IPS-NIHi7 (cell line): Measurements from ENCODE around the gene FUCA2.

Experiments
- DNase-seq: peaks from one replicate; pipeline ENCODE4 v3.0.0; 2012; ENCODE audit warnings: mixed read lengths; ENCODE audit errors: extremely low spot score

Gene FUCA2, protein sequence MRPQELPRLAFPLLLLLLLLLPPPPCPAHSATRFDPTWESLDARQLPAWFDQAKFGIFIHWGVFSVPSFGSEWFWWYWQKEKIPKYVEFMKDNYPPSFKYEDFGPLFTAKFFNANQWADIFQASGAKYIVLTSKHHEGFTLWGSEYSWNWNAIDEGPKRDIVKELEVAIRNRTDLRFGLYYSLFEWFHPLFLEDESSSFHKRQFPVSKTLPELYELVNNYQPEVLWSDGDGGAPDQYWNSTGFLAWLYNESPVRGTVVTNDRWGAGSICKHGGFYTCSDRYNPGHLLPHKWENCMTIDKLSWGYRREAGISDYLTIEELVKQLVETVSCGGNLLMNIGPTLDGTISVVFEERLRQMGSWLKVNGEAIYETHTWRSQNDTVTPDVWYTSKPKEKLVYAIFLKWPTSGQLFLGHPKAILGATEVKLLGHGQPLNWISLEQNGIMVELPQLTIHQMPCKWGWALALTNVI

DNA sequence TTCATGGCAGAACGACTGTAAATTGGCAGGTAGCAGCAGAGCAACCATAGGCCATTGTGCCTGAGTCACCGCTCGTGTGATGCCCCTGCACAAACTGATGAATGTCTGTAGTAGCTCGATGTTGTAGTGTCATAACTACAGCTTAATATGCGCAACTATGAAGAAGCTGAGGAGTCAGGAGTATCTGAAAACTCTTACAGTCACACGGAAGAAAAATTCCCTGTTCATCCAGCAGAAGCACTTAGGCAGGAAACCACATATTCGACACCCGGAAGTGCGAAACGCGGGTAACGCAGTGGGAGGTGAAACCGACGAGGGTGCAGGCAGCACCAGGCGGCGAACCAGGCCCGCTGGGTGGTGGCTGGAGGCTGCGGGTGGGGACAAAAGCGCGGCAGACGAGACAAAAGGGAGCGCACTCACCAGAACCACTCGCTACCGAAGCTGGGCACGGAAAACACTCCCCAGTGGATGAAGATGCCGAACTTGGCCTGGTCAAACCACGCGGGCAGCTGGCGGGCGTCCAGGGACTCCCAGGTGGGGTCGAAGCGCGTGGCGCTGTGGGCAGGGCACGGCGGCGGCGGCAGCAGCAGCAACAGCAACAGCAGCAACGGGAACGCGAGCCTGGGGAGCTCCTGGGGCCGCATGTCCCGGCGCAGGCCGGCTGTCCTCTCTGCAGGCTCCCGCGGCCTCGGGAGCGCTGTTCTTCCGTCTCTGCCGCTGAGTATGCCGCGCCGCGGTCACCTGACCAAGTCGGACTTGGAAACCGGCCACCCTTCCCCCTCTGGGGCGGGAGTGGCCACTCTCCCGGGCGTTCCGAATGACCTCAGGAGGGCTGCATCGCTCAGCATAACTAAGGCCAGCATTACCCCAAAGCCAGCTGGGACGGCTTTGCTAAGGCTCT, at the start of gene FUCA2:
Gene FUCA2, minus strand, starts transcription at position 730 of the 901 bp plus-strand sequence. Its CDS starts 86 bp downstream, at position 644.
- peak; percentile 91 for DNase-seq

DNA sequence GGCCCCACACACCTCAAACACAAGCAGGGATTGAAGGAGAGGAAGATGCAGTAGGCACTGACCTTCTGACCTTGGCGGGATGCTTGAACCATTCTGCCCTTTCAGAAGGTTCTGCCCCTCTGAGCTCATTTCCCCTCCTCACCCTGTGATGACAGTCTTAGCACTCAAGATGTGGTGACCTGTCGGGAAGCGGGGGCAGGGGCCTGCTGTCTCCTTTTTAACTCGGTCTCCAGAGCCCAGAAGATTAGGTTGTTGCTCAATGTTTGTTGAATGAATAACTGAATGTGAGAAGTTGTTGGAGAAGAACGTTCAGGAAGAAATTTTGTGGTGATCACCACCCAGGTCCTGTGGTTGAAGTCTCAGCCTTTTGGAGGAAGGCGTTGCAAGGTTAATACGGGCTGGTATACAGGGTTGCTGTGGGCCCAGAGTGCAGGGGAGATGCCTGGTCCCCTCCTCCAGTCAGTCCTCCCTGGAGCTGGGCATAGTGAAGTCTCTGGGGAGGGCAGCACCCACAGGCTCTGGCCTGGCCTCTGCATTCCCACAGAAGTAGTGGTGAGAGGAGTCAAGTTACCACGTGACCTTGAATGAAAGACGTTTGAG, 49.7 kb upstream of the FUCA2 start:
- DNase-seq = no peak

DNA sequence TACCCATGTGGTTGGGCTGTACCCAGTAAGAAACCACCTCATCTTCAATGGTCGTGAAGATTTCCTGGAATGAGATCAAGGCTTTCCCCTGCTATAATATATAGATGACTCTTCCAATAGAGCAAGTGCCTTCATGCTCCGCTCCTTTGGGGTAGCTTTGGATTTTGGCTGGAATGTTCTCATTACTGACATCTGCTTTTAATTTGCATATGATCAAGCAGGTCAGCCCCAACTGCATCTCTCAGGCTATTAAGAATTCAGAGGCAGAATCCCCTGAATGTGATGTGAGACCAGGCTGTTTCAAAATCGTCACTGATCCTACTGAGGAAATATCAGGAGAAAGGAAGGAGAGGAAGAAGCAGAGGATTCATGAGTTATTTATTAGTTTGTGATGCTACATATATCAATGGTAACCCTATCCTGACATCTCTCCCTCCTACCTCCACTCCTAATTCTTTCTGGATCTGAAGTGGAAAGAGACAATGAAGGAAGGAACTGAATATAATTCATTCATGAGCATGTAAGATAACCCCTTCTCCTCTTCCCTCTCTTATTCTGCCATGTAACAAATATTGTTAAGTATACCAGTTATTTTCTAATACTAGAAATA, 47.6 kb upstream of the FUCA2 start:
- no peak for DNase-seq

DNA sequence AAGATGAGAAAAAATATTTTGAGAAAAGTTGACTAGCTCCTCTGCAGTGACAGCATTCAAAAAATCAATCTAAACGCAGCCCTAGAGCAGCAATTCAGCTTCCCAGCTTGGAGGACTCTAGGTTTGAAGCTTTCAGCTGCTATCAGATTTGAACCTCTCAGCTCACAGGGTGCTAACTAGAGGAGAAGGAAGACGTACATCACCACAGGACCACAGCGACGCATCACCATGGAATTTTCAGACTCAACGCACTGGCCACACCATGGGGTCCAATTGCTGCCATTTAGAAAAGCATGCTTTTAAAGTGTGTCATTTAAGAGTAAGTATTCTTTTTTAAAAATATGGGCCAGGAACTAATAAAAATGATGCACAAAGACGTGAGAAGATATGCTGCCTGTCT, 45.0 kb upstream of the FUCA2 start:
- no peak for DNase-seq

DNA sequence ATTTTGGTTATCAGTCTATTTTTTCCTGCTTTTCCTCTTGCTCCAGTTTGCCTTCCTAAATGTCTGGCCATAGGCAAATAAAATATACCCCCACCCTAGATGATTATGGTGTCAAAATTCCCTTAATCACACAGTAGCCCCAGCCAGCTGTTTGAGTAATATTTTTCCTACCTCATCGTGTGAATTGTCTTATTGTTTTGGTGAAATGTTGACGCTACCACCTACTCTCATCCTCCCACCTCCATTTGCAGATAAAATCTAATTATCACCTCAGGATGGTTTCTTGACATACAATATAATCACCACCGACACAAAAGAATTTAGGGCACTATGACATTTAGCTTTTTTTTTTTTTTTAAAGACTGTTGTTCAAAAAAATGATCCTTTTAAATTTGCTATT, 44.1 kb upstream of the FUCA2 start:
- DNase-seq = no peak

DNA sequence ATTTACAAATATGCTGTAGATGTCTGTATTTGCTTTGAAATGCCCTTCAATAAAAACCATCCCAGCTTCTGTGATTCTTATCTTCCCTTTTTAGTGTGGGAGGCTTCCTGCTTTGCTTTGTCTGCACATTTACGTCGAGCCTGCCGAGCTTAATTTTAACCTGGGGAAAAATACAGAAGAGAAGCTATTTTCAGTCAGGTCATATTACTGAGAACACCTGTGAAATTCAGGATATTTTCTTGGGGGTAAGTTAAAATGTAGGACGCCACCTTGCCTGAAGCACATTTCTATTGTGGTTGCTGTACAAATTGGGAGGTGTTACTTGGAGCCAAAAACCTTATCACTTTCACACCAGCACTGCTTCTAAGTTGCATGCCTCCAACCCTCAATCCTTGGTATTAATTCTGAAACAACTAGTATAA, 43.6 kb upstream of the FUCA2 start:
- no peak for DNase-seq

DNA sequence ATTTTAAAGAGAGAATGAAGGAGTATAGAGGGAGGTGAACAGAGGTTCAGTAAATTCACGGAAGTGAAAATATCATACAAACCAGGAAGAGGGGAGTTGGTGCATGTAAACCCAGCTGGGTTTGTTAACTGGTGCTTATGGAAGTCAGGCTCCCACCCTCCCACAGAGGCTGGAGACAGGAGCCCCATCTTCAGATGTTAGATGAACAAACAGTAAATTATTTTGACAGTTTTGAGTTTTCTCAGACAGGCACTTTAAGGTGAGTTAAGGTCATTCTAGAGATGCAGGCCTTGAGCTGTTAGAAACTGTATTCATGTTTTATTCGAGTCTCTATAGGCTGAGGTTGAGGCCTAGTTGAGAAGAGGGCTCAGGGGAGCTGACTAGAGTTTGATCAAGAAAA, 41.8 kb upstream of the FUCA2 start:
- DNase-seq = no peak

DNA sequence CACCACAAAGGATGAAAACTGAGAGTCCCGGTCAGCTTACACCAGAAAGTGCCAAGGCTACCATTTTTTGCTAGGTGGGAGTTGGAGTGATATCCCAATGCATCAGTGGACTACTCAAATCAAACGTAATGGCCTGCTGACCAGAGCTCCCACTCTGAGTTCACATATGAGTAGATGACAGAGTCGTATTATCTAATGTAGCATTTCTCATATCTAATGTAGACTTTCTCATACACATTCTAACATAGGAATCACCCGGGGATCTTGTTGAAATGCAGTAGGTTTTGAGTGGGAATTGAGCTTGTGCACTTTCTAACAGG, 38.4 kb upstream of the FUCA2 start:
- DNase-seq = no peak

DNA sequence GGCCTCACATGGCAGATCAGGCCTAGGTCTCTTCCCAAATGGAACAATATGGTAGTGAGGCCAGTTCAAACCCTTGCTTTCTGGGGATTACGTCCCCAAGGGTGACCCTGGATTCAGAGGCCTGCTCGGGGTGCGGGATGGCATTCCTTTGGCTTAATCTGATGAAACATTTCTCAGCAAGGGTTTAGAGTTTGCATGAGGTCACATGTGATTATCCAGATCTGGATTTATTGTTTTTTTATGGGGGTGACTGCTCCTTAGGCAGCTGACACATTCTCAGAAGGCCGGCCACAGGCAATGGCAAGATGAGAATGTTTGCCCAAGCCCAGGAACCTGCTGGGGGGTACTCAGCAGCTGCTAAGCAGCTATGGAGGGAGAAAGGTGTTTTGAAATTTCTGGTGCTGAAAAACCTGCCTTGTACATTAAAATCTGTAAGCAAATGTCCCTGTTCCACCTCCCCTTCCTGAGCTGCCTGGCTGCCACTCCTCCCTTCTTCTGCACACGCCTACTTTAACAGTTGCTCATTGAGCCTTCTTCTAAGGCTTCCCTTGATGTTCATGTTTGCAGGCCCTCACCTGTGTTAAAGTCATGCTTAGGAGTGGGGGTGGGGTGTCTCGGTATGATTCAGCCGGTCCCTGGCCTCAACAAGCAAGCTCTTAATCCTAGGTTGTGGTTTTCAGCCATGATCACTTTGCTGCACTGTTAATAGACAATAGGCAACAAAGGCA, 37.9 kb upstream of the FUCA2 start:
- no peak for DNase-seq

DNA sequence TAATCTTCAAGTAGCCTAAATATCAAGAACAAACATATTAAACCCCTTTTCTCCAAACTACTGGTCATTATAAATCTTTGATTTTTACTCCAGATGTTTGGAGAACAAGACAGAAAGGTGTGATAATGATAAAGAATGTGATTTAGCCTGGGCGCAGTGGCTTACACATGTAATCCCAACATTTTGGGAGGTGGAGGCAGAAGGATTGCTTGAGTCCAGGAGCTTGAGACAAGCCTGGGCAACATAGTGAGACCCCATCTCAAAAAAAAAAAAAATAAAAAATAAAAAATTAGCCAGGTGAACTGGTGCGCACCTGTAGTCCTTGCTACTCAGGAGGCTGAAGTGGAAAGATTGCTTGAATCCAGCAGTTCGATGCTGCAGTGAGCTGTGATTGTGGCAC, 35.1 kb upstream of the FUCA2 start:
- no peak for DNase-seq

DNA sequence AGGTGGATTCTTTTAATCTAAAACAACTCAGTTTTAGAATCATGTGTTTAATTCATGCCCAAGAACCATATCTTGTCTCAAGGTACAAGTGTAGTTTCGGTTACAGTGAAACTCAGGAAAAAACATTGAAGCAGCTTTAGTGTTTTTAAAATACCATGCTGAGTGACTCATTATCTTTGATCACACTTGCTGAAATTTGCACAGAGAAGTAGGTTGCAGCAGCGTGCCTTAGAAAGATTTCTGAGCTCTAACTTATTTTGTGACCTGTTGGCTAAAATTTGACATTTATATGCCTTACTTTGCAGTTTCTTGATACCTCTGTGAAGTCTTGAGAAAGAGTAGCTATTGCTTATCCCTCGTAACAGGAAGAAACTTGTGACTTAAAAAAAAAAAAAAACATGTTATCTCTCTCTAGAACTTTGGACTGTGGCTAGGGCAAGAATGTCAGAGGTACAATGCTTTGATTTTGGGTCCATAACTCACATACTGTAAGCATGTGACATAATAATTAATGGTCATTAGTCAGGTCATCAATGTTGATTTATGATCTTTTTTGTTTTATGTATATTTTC, 34.5 kb upstream of the FUCA2 start:
- no peak for DNase-seq

DNA sequence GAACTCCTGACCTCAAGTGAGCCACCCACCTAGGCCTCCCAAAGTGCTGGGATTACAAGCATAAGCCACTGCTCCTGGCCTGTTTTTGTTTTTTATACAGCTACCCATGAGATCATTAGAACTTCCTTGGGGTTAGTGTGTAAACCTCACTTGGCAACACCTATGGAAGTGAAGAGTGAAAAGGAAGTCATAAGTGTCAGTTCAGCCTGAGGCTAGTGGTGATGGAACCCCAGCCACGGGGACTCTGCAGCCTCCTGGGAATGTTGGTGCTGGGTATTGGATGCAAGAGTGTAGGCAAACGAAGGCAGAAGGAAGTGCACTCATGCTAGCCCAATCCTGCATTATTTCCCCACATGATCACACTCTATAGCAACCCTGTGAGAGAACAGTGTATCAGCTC, 33.6 kb upstream of the FUCA2 start:
- DNase-seq = no peak

DNA sequence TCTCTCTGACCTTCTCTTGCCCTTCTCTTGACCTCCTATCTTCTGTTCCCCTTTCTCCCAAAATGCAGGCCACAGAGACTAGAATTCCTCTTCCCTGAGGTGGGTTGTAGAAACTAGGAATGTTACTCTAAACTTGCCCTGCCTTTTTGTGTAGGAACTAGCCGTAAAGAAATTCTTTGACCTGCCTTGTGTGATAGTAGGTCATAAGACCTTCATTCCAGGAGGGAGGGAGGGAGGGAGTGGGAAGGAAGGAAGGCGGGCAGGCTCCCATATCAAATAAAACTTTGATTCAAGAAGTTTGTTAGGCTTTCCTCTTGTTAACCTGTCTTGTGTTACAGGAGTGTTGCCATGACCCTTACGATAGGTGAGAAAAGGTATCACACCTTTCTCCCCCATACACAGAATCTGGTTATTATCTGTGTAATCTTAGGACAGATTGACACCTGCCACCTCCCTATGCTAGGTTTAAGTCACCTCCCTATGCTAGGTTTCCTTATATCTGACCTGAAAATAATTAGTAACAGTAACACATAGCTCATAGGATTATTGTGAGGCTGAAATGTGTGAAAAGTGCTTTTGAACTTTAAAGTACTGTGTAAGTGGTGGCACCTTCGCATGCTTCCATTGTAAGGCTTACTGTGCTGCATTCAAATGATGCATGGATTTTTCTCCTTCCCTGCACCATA, 32.6 kb upstream of the FUCA2 start:
- no peak for DNase-seq

DNA sequence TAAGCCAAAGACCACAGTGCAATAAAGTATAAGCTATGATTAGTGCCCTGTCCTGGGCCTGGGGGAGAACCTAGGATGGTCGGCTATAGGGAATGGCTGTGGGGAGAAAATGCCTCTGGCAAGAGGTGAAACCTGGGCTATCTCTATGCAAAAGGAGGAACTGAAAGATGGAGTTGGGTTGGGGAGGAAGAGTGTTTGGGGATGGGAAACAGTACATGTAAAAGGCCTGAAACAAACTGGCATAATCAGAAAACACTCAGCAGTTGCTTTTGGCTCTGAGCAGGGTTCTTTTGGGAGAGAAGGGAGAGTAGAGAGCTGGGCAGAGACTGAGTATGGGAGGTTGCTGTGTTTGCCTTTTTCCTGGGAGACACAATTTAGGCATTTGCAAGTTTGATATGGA, 31.9 kb upstream of the FUCA2 start:
- DNase-seq = no peak

DNA sequence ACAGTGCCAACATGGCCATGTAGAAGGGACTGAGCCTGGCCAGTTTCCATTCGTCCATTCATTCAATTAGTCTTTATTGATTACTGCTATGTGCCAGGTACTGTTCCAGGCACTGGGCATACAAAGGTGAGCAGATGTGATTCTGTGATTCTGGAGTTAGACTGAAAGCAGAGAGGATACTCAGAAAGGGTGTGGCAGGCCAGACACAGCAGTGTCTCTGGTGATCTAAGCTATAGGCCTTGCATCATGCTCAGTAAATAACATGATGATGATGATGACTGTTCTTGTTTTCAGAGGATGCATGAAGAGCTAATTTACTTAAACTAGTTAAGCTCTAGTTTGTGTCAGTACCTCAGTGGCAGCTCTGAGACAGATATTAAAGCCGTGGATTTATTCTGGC, 31.4 kb upstream of the FUCA2 start:
- DNase-seq = no peak

DNA sequence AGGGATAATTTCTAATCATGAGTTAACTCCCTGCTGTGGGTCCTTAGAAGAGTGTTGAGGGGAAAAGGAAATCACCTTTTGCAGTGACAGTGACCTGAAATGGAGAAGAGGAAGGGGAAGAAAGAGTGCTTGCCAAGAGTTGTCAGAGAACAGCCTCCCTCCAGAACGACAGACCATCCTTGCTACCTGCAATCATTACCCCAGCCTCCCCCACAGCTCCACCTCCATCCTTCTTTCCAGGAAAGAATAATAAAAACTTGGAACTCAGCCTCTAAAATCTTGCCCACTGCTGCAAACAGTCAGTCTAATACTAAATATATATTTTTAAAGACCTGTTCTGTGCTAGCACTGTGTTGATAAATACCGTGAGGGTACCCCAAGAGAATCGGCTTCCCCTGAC, 28.7 kb upstream of the FUCA2 start:
- no peak for DNase-seq

DNA sequence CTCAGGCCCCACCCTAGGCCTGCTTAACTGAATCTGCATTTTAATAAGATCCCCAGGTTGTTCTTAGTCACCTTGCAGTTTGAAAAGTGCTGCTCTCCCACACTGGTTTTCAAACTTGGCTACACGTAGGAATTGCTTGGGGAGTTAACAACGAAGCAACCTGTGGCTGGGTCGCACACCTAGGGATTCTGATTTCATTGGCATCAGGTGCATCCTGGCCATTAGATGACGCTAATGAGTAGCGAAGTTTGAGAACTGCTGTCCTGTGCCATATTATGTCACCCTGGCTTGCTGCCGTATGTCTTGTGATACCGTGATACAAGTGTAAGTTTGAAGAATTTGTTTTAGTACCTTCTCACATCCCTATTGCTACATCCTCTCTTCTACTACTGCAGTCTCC, 28.2 kb upstream of the FUCA2 start:
- peak; percentile 28 for DNase-seq

DNA sequence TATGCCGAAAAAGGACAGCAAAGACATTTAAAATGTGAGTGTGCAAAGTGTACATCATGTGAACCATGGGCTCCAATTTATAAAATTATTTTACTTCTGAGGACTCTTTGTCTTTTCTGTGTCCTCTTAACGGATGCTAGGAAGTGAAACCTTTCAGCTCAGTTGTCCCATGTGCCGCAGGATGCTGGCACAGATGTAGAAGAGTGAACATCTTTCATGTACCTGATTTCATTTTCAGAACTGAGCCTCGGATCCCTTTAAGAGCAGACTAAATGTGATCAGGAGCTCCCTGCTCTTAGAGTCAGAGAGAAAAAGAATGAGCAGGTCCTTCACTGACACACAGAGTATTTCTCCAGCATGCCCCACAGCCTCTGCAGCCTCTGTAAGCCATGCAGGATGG, 27.6 kb upstream of the FUCA2 start:
- DNase-seq = no peak

DNA sequence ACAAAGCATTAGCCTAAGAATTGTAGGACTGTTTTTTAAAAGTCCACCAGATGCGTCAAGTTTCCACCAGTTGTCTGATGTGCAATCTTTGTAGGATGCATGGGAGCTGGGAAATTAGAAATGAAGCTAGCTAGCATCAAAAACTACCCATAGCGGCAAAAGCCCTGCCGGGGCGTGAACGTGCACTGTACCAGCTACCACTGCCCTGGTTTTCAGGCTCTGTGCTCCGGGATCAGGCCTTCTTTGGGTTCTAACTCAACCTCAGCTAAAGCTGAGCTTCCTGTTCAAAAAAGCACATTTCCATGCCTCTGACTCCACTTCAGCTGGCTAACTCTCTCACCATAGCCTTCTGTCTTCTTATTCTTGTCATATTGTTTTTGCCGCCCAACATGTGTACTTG, 26.9 kb upstream of the FUCA2 start:
- DNase-seq = no peak

DNA sequence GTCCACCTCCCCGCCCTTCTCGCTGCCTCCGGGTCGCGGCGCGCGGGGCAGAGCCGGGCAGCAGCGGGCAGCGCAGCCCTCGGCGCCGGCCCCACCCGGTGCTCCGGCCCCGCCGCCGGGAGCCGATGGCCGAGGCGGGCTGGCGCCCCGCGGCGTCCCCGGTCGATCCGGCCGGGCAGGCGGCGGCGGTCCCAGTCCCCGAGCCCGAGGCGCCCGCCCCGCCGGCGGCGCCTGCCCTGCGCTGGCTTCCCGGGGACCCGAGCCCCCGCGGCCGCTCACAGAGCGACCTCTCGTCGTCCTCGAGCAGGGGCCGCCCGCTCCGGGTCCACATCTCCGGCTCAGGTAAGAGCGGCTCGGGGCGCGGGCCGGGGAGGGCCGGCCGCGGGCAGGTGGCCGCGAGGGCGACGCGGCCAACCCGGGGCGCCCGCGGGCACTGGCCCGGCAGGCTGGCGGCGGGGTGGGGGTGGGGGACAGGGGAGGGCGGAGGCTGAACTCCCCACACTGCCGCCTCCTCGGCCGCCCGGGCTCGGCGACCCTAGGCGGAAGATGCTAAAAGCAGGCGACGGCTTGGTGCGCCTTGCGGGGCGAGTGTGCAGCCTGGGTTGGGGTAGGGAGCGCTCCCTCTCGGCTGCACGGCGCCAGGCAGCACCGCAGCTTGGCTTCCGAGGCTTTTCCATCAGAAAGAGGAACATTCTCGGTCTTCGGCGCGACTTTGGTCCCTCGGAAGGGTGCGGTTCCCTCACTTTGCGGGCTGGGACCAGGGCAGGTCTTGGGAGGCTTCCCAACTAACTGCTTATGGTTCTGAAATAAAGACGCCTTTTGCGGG, 25.6 kb upstream of the FUCA2 start:
- peak; percentile 58 for DNase-seq
